Measurements from ENCODE around the gene PNPO. TPM values are rescaled to one million over a fixed set of nuclear protein-coding genes. Genes with fewer than 3 reads are reported as not detected.
A peak's percentile ranks its signal among the peaks of the same experiment; 100 is the strongest.
"Not testable (repeated sequence)": the region's sequence is repeated elsewhere in the genome, so short reads cannot be mapped to it uniquely, and the experiment has no call there.

The PNPO gene
- polyA plus RNA-seq, 4 donors: 21.0 to 22.6 (median 21.6) TPM

- DNase-seq (ENCODE audit: low read depth in 4 of 4, low spot score in 2 of 4): peak; percentile 89 to 99 (median 98)
These were observed 29.5 kb downstream of the PNPO start, which contains the start of gene CDK5RAP3 for GRCh38 chr17:47970725-47971499. Gene CDK5RAP3 (plus strand): TSS chr17:47971113. CDS start chr17:47971147, 34 bp downstream.

- no peak for DNase-seq (ENCODE audit: low read depth in 4 of 4, low spot score in 2 of 4)
These were observed 32.2 kb downstream of the PNPO start for GRCh38 chr17:47973541-47973940.

GRCh38 chr17:47975189-47975822, 33.9 kb downstream of the PNPO start:
- no peak for DNase-seq (ENCODE audit: low read depth in 4 of 4, low spot score in 2 of 4)

- no peak for DNase-seq (ENCODE audit: low read depth in 4 of 4, low spot score in 2 of 4)
These were observed 34.4 kb downstream of the PNPO start for GRCh38 chr17:47975823-47976205.

GRCh38 chr17:47978324-47978723, 37.0 kb downstream of the PNPO start:
- DNase-seq (ENCODE audit: low read depth in 4 of 4, low spot score in 2 of 4): no peak

GRCh38 chr17:47980541-47980940, 39.2 kb downstream of the PNPO start:
- no peak for DNase-seq (ENCODE audit: low read depth in 4 of 4, low spot score in 2 of 4)

- DNase-seq (ENCODE audit: low read depth in 4 of 4, low spot score in 2 of 4): no peak
These were observed 40.1 kb downstream of the PNPO start for GRCh38 chr17:47981462-47981861.

- DNase-seq (ENCODE audit: low read depth in 4 of 4, low spot score in 2 of 4): no peak
These were observed 40.8 kb downstream of the PNPO start for GRCh38 chr17:47982091-47982617.

GRCh38 chr17:47982645-47983390, 41.4 kb downstream of the PNPO start:
- DNase-seq (ENCODE audit: low read depth in 4 of 4, low spot score in 2 of 4): no peak

GRCh38 chr17:47983492-47984223, 42.3 kb downstream of the PNPO start:
- no peak for DNase-seq (ENCODE audit: low read depth in 4 of 4, low spot score in 2 of 4)

GRCh38 chr17:47986520-47986919, 45.1 kb downstream of the PNPO start:
- DNase-seq (ENCODE audit: low read depth in 4 of 4, low spot score in 2 of 4): no peak

GRCh38 chr17:47987240-47987835, 46.0 kb downstream of the PNPO start:
- peak in 1 of 4 donors; percentile 64 for DNase-seq (ENCODE audit: low read depth in 4 of 4, low spot score in 2 of 4)

GRCh38 chr17:47988445-47988844, 47.1 kb downstream of the PNPO start:
- DNase-seq (ENCODE audit: low read depth in 4 of 4, low spot score in 2 of 4): not testable (repeated sequence)

GRCh38 chr17:47989159-47989558, 47.8 kb downstream of the PNPO start:
- no peak for DNase-seq (ENCODE audit: low read depth in 4 of 4, low spot score in 2 of 4)

- no peak for DNase-seq (ENCODE audit: low read depth in 4 of 4, low spot score in 2 of 4)
These were observed 48.3 kb downstream of the PNPO start for GRCh38 chr17:47989700-47990099.

- no peak for DNase-seq (ENCODE audit: low read depth in 4 of 4, low spot score in 2 of 4)
These were observed 49.8 kb downstream of the PNPO start for GRCh38 chr17:47990962-47991731.

- no peak for DNase-seq (ENCODE audit: low read depth in 4 of 4, low spot score in 2 of 4)
These were observed 50.8 kb downstream of the PNPO start for GRCh38 chr17:47992216-47992615.

- DNase-seq (ENCODE audit: low read depth in 4 of 4, low spot score in 2 of 4): no peak
These were observed 51.7 kb downstream of the PNPO start for GRCh38 chr17:47993031-47993564.

- DNase-seq (ENCODE audit: low read depth in 4 of 4, low spot score in 2 of 4): no peak
These were observed 52.6 kb downstream of the PNPO start for GRCh38 chr17:47993964-47994363.
